HG03521 (cell line): ENCODE results near the gene KCNMB4.
"Not testable (repeated sequence)": the region's sequence is repeated elsewhere in the genome, so short reads cannot be mapped to it uniquely, and the experiment has no call there.

Experiments used
- ATAC-seq: cut with Tn5 transposase; IDR thresholded peaks from one replicate; pipeline ENCODE4 v1.9.1; 2021; ENCODE audit warnings: mild to moderate bottlenecking, moderate library complexity; ENCODE audit not compliant: unreplicated experiment

KCNMB4 gene

GRCh38 chr12:70367258-70368141 is 1.4 kb downstream of the KCNMB4 start:
- no peak for ATAC-seq

- ATAC-seq: no peak
Measured at GRCh38 chr12:70372881-70373280, 6.8 kb downstream of the KCNMB4 start.

GRCh38 chr12:70379846-70380245 is 13.8 kb downstream of the KCNMB4 start:
- no peak for ATAC-seq

- ATAC-seq: no peak
Measured at GRCh38 chr12:70383484-70383883, 17.4 kb downstream of the KCNMB4 start.

- no peak for ATAC-seq
Measured at GRCh38 chr12:70383886-70384285, 17.8 kb downstream of the KCNMB4 start.

GRCh38 chr12:70386771-70387170 is 20.7 kb downstream of the KCNMB4 start:
- no peak for ATAC-seq

GRCh38 chr12:70389678-70390077 is 23.6 kb downstream of the KCNMB4 start:
- ATAC-seq: no peak

- not testable (repeated sequence) for ATAC-seq
Measured at GRCh38 chr12:70392631-70393030, 26.5 kb downstream of the KCNMB4 start.

- no peak for ATAC-seq
Measured at GRCh38 chr12:70393787-70394499, 27.9 kb downstream of the KCNMB4 start.

GRCh38 chr12:70398002-70398401 is 31.9 kb downstream of the KCNMB4 start:
- no peak for ATAC-seq

- ATAC-seq: no peak
Measured at GRCh38 chr12:70398862-70399261, 32.8 kb downstream of the KCNMB4 start.

- no peak for ATAC-seq
Measured at GRCh38 chr12:70399311-70399710, 33.2 kb downstream of the KCNMB4 start.

- ATAC-seq: no peak
Measured at GRCh38 chr12:70400124-70400523, 34.0 kb downstream of the KCNMB4 start.

- no peak for ATAC-seq
Measured at GRCh38 chr12:70402597-70402996, 36.5 kb downstream of the KCNMB4 start.

- ATAC-seq: no peak
Measured at GRCh38 chr12:70403826-70404225, 37.7 kb downstream of the KCNMB4 start.

- ATAC-seq: no peak
Measured at GRCh38 chr12:70408004-70408790, 42.1 kb downstream of the KCNMB4 start.

- ATAC-seq: no peak
Measured at GRCh38 chr12:70415987-70416386, 49.9 kb downstream of the KCNMB4 start.

- ATAC-seq: no peak
Measured at GRCh38 chr12:70417121-70417520, 51.0 kb downstream of the KCNMB4 start.

- ATAC-seq: no peak
Measured at GRCh38 chr12:70418101-70418500, 52.0 kb downstream of the KCNMB4 start.

GRCh38 chr12:70422631-70423030 is 56.5 kb downstream of the KCNMB4 start:
- ATAC-seq: no peak

GRCh38 chr12:70426620-70427019 is 60.5 kb downstream of the KCNMB4 start:
- ATAC-seq: no peak
